Nephron progenitor cell (in vitro differentiated cells): ENCODE measurements around the gene PCTP.

ENCODE experiments used
- DNase-seq: peaks from one replicate; pipeline ENCODE4 v3.0.0; 2021
- H3K27ac Mint-ChIP-seq: 2 replicates; pipeline ENCODE4 v1.8.0; 2021; ENCODE audit warnings: mild to moderate bottlenecking, moderate library complexity, mixed read lengths
- H3K27me3 Mint-ChIP-seq: 2 replicates; pipeline ENCODE4 v1.8.0; 2021; ENCODE audit warnings: mild to moderate bottlenecking, low read depth, mixed read lengths; ENCODE audit not compliant: poor library complexity
- H3K36me3 Mint-ChIP-seq: 2 replicates; pipeline ENCODE4 v1.8.0; 2021; ENCODE audit warnings: low read depth, mixed read lengths
- H3K4me1 Mint-ChIP-seq: 2 replicates; pipeline ENCODE4 v1.8.0; 2021; ENCODE audit warnings: mixed read lengths
- H3K4me3 Mint-ChIP-seq: 2 replicates; pipeline ENCODE4 v1.8.0; 2021; ENCODE audit warnings: mild to moderate bottlenecking, moderate library complexity, mixed read lengths
- H3K9me3 Mint-ChIP-seq: 2 replicates; pipeline ENCODE4 v1.8.0; 2021; ENCODE audit warnings: mild to moderate bottlenecking, moderate library complexity, mixed read lengths
- TF ChIP-seq, protein P1 (sequence below): fragments of 200-600 bp; sonication (generic); IDR thresholded peaks from 2 replicates; pipeline ENCODE4 v1.5.0; 2021; ENCODE audit warnings: antibody characterized with exemption

Gene PCTP

DNA sequence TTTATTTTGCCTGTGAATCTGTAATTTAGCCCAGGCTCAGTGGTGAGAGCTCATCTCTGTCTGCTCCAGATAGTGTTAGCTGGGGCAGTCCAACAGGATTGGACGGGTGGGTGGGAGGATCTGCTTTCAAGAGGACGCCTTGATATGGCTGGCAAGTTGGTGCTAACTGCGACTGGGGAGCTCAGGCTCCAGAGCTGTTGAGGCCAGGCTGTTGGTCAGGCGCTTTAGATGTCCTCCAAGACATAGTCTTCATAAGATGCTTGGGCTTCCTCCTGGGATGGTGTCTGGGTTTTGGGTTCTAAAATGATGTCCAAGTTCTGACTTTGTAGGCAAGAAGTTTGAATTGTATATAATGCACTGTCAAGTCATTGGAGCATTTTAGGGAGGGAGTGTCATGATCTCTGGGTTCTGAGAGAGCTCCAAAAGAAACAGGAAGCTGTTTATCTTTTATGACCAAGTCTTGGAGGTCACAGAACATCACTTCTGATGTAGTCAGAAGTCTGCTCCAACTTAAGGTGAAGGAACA is 12.8 kb upstream of the PCTP start:
- Mint-ChIP-seq H3K9me3 (no peaks in the 10 kb centered on the region), H3K36me3 (no peaks in the 10 kb centered on the region), H3K27ac (no peak overlapping the region), H3K4me3 (no peak overlapping the region), H3K27me3 (no peaks in the 10 kb centered on the region), H3K4me1 (peaks cover 48% of the 10 kb centered on the region)
- TF ChIP-seq, protein P1, sequence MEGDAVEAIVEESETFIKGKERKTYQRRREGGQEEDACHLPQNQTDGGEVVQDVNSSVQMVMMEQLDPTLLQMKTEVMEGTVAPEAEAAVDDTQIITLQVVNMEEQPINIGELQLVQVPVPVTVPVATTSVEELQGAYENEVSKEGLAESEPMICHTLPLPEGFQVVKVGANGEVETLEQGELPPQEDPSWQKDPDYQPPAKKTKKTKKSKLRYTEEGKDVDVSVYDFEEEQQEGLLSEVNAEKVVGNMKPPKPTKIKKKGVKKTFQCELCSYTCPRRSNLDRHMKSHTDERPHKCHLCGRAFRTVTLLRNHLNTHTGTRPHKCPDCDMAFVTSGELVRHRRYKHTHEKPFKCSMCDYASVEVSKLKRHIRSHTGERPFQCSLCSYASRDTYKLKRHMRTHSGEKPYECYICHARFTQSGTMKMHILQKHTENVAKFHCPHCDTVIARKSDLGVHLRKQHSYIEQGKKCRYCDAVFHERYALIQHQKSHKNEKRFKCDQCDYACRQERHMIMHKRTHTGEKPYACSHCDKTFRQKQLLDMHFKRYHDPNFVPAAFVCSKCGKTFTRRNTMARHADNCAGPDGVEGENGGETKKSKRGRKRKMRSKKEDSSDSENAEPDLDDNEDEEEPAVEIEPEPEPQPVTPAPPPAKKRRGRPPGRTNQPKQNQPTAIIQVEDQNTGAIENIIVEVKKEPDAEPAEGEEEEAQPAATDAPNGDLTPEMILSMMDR = no peak
- DNase-seq = no peak

DNA sequence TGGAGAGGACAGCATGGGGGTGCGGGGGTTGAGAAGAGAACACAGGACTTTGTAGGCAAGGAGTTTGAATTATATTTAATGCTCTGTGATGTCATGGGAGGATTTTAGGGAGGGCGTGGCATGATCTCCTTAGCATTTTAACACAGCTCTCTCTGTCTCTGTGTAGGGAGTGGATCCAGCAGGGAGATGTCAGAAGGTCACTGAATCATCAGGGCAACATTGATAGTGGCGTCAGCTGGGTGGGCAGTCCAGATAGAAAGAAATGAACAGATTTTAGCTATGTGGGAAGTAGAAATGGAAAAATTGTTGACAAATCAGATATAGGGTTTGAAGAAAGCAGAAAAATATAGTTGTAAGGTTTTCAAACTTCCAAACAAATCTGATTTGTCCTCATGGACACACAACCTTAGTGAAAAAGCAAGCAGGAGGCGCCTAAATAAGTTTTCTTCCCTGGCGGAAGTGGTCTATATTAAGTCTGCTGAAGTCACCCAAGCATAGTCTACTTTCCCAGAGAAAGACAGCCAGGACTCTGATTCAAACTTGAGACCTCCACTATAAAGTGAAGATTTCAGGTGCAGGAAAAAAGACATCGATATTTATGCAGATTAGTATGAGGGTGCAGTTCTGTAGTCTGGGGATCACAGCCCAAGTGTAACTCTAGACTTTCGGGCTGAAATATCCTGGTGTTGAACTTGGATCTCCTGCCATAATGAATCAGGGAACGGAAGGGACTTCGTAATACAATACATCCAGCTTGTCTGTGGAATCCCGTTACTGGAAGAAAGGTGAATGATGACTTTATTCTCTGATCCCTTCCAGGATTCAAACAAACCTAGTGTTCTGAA is 10.1 kb upstream of the PCTP start:
- Mint-ChIP-seq H3K4me3 (no peak overlapping the region), H3K27me3 (no peaks in the 10 kb centered on the region), H3K4me1 (peaks cover 25% of the 10 kb centered on the region), H3K9me3 (no peaks in the 10 kb centered on the region), H3K36me3 (no peaks in the 10 kb centered on the region), H3K27ac (no peak overlapping the region)
- TF ChIP-seq, protein P1 = no peak
- no peak for DNase-seq

DNA sequence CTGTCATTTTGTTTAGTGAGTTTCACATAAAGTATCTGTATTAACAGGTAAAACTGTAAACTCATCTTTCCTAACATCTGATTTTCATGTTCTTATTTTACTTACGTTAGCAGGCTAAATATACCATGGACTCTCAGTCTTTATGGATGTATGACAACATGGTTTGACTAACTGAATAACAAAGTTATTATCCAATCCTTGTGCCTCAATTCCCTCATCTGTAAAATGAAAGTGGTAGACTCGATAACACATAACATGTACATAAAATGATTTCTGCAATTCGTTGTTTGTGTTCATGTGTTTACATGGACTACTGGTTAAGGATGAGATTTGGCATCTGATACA is 9.5 kb upstream of the PCTP start:
- H3K27ac Mint-ChIP-seq = no peak overlapping the region
- H3K27me3 Mint-ChIP-seq = no peaks in the 10 kb centered on the region
- peaks cover 25% of the 10 kb centered on the region for H3K4me1 Mint-ChIP-seq
- no peak overlapping the region for H3K4me3 Mint-ChIP-seq
- H3K9me3 Mint-ChIP-seq = no peaks in the 10 kb centered on the region
- no peak for DNase-seq
- TF ChIP-seq, protein P1 = no peak
- H3K36me3 Mint-ChIP-seq = no peaks in the 10 kb centered on the region

DNA sequence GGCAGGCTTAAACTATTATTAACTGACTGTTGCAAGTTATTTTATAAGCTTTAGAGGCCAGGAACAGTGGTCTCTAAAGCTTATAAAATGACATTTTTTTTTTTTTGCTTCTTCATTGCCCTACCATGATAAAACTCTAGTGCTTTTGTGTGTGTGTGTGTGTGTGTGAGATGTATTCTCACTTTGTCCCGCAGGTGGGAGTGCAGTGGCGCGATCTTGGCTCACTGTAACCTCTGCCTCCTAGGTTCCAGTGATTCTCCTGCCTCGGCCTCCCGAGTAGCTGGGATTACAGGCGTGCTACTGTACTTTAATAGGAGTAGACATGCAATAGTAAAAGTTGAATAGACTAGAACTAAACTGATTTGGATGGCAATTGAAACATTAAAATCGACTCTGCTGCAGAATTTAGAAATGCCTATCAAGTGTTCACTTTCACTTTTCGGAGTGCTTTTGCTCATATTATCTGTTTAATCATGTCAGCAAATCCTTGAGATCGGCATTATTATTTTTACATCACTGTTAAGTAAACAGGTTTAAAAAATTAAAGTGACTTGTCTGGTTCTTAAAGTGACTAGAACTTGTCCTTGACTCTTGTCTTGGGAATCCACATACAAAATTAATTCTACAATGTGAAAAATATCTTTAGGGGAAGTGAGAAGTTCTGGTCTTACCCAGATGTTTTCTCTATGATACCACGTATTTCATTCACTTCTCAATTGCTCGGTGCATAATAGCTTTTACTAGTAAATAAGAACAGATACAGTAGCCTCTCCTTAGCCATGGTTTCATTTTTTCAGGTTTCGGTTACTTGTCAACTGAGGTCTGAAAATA is 8.4 kb upstream of the PCTP start:
- Mint-ChIP-seq H3K27ac (no peak overlapping the region), H3K27me3 (no peaks in the 10 kb centered on the region)

DNA sequence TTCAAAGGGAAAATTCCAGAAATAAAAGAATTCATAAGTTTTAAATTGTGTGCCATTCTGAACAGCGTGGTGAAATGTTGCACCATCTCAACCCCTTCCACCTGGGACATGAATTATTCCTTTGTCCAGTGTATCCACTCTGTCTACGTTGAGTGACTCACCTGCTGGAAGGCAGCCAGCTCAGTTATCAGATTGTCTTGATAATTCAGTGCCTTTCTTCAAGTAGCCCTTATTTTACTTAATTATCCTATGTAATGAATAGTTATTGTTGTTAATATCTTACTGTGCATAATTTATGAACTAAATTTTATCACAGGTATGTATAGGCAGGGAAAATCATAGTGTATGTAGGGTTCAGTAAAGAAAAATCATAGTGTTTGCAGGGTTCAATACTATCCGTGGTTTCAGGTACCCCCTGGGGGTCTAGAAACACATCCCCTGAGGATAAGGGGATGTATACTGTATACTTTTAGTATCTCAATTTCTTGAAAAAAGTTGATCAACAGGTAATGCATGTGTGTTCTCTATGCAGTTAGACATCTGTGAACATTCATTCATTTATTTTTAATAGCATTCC is 7.7 kb upstream of the PCTP start:
- no peaks in the 10 kb centered on the region for H3K9me3 Mint-ChIP-seq
- no peaks in the 10 kb centered on the region for H3K36me3 Mint-ChIP-seq
- H3K4me3 Mint-ChIP-seq = no peak overlapping the region
- no peak for DNase-seq
- peaks cover 21% of the 10 kb centered on the region for H3K4me1 Mint-ChIP-seq
- no peaks in the 10 kb centered on the region for H3K27me3 Mint-ChIP-seq
- TF ChIP-seq, protein P1 = no peak
- H3K27ac Mint-ChIP-seq = no peak overlapping the region

More for the DNA sequence above, 8.4 kb upstream of the PCTP start:
- Mint-ChIP-seq H3K4me3 (no peak overlapping the region), H3K36me3 (no peaks in the 10 kb centered on the region), H3K9me3 (no peaks in the 10 kb centered on the region), H3K4me1 (peaks cover 25% of the 10 kb centered on the region)
- DNase-seq = no peak
- TF ChIP-seq, protein P1 = no peak
